Esophagus squamous epithelium (tissue), 5 donors: ENCODE measurements around the gene ZNF24. TPM values are rescaled to one million over a fixed set of nuclear protein-coding genes. Genes with fewer than 3 reads are reported as not detected.
A peak's percentile ranks its signal among the peaks of the same experiment; 100 is the strongest.

Experiments used
- DNase-seq: peaks from one replicate; lab custom pipeline; 2025; lab: John Stamatoyannopoulos, UW
- H3K27ac ChIP-seq, 4 donors: fragments of 200-600 bp; sonication (generic); one replicate each; pipeline ENCODE4 v1.5.1; 2016 to 2019; ENCODE audit warnings: mild to moderate bottlenecking in 1 of 4
- H3K27me3 ChIP-seq, 4 donors: fragments of 200-600 bp; sonication (generic); 1 replicate in 3 of 4; 2 replicates in 1 of 4; pipeline versions ENCODE4 v1.5.1 to v1.6.0; 2017 to 2021; ENCODE audit warnings: antibody characterized with exemption in 1 of 4
- H3K36me3 ChIP-seq, 3 donors: fragments of 200-600 bp; sonication (generic); one replicate each; pipeline ENCODE4 v1.5.1; 2016 to 2019
- H3K4me1 ChIP-seq, 3 donors: fragments of 200-600 bp; sonication (generic); one replicate each; pipeline ENCODE4 v1.5.1; 2017 to 2019
- H3K4me3 ChIP-seq, 4 donors: fragments of 200-600 bp; sonication (generic); 1 replicate in 3 of 4; 2 replicates in 1 of 4; pipeline ENCODE4 v1.5.1; 2016 to 2019; ENCODE audit warnings: mild to moderate bottlenecking in 2 of 4, moderate library complexity in 1 of 4
- H3K9me3 ChIP-seq, 3 donors: fragments of 200-600 bp; sonication (generic); one replicate each; pipeline ENCODE4 v1.5.1; 2016 to 2019
- CTCF ChIP-seq, 6 experiments: fragments of 450-650 bp in 4 of 6; fragments of 200-600 bp in 2 of 6; sonication (generic) in 2 of 6; IDR thresholded peaks; one replicate each; pipeline ENCODE4 v1.5.1; 2016 to 2019; ENCODE audit warnings: antibody characterized with exemption in 6 of 6, mild to moderate bottlenecking in 4 of 6, moderate library complexity in 4 of 6
- POLR2A ChIP-seq, 4 donors: fragments of 450-650 bp; IDR thresholded peaks; one replicate each; pipeline ENCODE4 v1.6.1; 2017; ENCODE audit warnings: antibody characterized with exemption in 4 of 4, mild to moderate bottlenecking in 4 of 4, moderate library complexity in 3 of 4
- WGBS, 2 donors: methylation state at CpG; one replicate each; pipeline ENCODE4 v1.1.5; 2018; 5-methylcytosine and 5-hydroxymethylcytosine counted together
- intact Hi-C: fragments of 100-400 bp; cut with DNase I; formaldehyde crosslinking; loops from one replicate; pipeline ENCODE4 v1.15.0; 2022
- total RNA-seq, 4 donors: library from RNA; depleted of rRNA; stranded (reverse); fragments of >200 nt; gene quantifications; one replicate each; pipeline ENCODE4 v1.1.0, GENCODE V29; 2016
- donor health status: DM: yes; HTN: yes; CAD: no.

The ZNF24 gene
- total RNA-seq, 4 donors from 2014 or later, result 20.8 to 30.3 (median 23.4) TPM

- Histone ChIP-seq H3K27me3 (no peaks in the 10 kb centered on the region), H3K36me3 (peaks cover 0 to 22% (median 0%) of the 10 kb centered on the region in 3 donors), H3K4me3 (peak overlapping the region; percentile 65 to 88 (median 74)), H3K9me3 (no peaks in the 10 kb centered on the region), H3K27ac (peak overlapping the region; percentile 87 to 93 (median 91)), H3K4me1 (peaks cover 6 to 43% (median 17%) of the 10 kb centered on the region in 3 donors)
- 0 to 2% methylated on average over 6 to 8 of the region's 8 CpGs for WGBS, 2 donors
- TF ChIP-seq CTCF (IDR thresholded peaks at IDR 0.05) (no peak), POLR2A (IDR thresholded peaks at IDR 0.05) (no peak)
- intact Hi-C loops, result loop anchor here (5.0 kb wide), 1 partner anchor 47 kb away; the partner anchor contains the start of gene ZNF397
- DNase-seq, result no peak
Measured at GRCh38 chr18:35289727-35290093, 54.5 kb downstream of the ZNF24 start.

GRCh38 chr18:35289293-35289692, 54.9 kb downstream of the ZNF24 start:
- H3K4me3 ChIP-seq, result peak overlapping the region; percentile 65 to 88 (median 74)
- no peak for TF ChIP-seq POLR2A (IDR thresholded peaks at IDR 0.05)
- TF ChIP-seq CTCF (IDR thresholded peaks at IDR 0.05), result no peak
- intact Hi-C loops, result no loop called here
- no peaks in the 10 kb centered on the region for H3K9me3 ChIP-seq
- no peak for DNase-seq
- H3K4me1 ChIP-seq, result peaks cover 6 to 43% (median 17%) of the 10 kb centered on the region in 3 donors
- no peaks in the 10 kb centered on the region for H3K27me3 ChIP-seq
- 3 to 4% methylated on average over 6 of the region's 6 CpGs for WGBS, 2 donors
- H3K27ac ChIP-seq, result peak overlapping the region; percentile 87 to 93 (median 91)
- H3K36me3 ChIP-seq, result peaks cover 0 to 22% (median 0%) of the 10 kb centered on the region in 3 donors

GRCh38 chr18:35284841-35285240, 59.4 kb downstream of the ZNF24 start:
- Histone ChIP-seq H3K27me3 (no peaks in the 10 kb centered on the region), H3K27ac (no peak overlapping the region), H3K9me3 (no peaks in the 10 kb centered on the region), H3K4me1 (peaks cover 0 to 18% (median 5%) of the 10 kb centered on the region in 3 donors), H3K4me3 (no peak overlapping the region), H3K36me3 (peaks cover 0 to 26% (median 6%) of the 10 kb centered on the region in 3 donors)
- TF ChIP-seq CTCF (IDR thresholded peaks at IDR 0.05), result no peak
- TF ChIP-seq POLR2A (IDR thresholded peaks at IDR 0.05), result no peak
- intact Hi-C loops, result no loop called here
- WGBS, 2 donors, result no CpG with 5 or more reads among the region's 3 CpGs
- no peak for DNase-seq

GRCh38 chr18:35283923-35284794, 60.1 kb downstream of the ZNF24 start:
- WGBS, 2 donors, result 87 to 100% methylated on average over 1 to 3 of the region's 7 CpGs

More at GRCh38 chr18:35283923-35284794, 60.1 kb downstream of the ZNF24 start:
- TF ChIP-seq POLR2A (IDR thresholded peaks at IDR 0.05) (no peak), CTCF (IDR thresholded peaks at IDR 0.05) (no peak)
- H3K4me1 ChIP-seq, result peaks cover 0 to 13% (median 3%) of the 10 kb centered on the region in 3 donors
- intact Hi-C loops, result no loop called here
- DNase-seq, result no peak
- H3K27me3 ChIP-seq, result no peaks in the 10 kb centered on the region
- no peak overlapping the region for H3K4me3 ChIP-seq
- H3K9me3 ChIP-seq, result no peaks in the 10 kb centered on the region
- peaks cover 0 to 26% (median 6%) of the 10 kb centered on the region in 3 donors for H3K36me3 ChIP-seq
- H3K27ac ChIP-seq, result no peak overlapping the region
